Measurements from ENCODE around the gene CX3CR1.

Gene CX3CR1

DNA sequence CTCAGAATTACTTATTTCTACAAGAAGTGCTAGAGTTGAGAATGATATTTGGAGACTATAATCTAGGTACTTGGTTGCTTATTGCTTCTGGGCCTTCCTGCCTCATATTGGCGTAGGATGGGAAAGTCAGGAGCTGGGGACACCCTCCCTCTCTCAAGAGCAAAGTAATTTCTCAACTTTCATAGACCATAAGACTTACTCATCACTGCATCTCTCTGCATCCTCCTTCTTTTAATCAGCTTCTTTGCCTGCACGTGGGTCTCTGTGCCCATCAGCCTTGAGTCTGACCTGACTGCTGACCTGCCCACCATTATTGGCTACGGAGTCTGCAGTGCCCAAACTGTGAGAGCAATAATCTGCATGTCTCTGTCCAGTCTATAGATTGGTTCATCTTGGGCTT is 60.1 kb downstream of the CX3CR1 start:
- no peak for DNase-seq

DNA sequence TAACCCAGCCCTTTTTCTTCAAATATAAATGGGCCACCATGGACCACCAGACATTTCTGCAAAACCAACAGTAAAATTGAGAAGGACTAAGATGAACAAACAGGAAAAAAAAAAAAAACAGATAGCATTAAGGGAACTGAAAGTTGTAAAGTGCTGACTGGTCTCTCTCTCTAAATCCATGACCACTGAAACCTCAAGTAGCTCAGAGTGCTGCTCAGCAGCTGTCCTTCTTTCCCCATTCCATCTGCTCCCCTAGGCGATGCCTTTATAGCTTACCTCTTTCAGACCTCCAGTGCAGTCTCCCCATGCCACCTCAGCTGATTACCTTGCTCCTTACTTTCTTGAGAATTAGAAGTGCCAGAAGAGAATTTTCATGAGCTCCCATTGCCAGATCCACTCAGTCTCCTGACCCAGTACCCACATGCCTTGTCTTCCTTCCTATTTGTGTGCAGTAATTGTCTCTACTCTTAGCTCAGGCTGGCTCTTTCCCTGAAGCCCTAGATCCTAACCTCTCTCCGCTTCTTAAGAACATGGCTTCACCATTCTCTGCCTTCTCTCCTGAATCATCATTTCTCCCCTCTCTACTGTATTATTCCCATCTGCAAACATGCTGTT is 63.6 kb downstream of the CX3CR1 start:
- no peak for DNase-seq

DNA sequence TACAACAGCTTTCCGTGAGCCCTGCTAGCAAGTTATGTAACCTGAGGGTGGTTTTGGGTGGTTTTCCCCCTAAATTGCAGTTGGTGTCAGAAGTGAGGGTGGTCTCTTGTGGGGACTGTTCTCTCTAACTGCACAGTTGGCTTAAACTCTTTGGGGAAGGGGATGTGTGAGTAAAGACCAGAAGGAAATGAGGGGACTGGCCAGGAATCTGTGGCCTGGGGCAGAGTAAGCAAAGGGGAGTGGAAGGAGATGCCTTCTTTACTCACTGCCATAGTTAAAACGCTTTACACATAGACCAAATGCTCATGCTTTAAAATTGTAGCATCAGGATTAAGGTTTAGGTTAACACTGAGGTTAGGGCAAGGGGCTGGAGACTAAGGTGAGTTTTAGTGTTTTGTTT is 66.2 kb downstream of the CX3CR1 start:
- DNase-seq = no peak
